Left forelimb (tissue), 1 donor: ENCODE data around the gene FGD5.

Experiments used
- DNase-seq: peaks from one replicate; pipeline ENCODE4 v3.0.0-alpha.2; 2018; ENCODE audit warnings: low spot score

FGD5 gene

DNA sequence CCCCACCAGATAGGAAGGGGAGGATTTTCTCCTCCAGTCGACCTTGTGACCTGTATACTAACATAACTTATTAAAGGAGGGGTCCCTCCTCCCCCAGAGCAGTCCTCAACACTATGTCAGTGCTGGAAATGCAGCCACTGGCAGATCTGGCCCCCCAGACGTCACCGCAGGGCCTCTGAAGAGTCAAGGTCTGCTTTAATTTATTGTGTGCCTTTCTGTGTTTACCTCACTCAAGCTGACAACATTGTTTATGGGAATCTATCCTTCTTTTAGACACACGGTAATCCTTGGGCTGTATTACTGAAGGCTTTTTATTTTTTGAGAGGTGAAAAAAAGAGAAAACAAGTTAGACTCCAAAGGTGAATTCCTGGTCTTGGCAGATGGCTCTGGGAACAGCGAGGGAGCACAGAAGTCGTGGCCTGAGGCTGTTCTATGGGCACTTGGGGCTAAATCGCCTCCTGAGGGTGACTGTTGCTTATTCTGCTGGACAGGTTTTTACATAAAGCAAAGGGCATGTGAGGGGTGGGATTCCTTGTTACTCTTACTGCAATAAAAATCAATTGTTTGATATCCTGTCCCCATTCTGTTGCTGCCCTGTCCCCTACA, 115.2 kb downstream of the FGD5 start:
- no peak for DNase-seq

DNA sequence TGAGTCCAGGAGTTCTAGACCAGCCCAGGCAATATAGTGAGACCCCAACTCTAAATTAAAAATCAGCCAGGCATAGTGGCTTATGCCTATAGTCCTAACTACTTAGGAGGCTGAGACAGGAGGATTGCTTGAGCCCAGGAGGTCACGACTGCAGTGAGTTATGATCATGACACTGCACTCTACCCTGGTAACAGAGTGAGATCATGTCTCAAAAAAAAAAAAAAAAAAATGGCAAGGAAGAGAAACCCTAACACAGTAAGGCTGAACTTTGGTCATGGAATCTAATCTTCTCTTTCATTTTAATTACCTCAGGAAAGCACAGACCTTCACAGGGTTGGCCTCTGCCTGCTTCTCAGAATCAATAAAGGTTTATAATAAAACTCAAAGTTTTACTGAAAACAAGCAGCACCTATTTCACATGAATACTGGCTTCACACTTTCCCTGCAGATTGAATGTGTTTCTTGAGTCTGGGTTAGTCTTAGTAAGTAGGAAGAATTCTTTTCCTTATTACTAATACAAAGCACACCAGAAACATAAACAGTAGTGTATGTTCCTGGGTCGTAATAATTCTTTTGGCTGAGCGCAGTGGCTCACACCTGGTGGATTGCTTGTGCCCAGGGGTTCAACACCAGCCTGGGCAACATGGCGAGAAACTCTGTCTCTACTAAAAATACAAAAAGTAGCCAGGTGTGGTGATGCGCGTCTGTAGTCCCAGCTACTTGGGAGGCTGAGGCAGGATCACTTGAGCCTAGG, 117.0 kb downstream of the FGD5 start:
- no peak for DNase-seq

DNA sequence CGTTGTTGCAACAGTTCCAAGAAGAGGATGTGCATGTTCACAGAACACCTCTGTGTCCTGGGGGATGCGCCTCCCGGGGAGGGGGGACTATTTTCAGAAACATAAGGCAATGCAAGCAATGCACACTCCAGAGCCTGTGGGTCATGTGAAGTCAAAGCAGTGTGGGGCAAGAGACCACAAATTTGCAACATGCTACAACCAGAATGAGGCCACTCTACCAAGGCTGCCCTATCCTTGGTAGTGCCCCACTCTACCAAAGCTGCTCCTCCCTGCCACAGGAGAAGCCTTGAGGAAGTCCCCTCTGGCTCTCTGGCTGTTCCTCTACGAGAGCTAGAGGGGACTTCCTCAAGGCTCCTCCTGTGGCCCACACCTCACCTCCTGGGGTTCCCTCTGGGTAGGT, 120.2 kb downstream of the FGD5 start:
- DNase-seq = no peak

DNA sequence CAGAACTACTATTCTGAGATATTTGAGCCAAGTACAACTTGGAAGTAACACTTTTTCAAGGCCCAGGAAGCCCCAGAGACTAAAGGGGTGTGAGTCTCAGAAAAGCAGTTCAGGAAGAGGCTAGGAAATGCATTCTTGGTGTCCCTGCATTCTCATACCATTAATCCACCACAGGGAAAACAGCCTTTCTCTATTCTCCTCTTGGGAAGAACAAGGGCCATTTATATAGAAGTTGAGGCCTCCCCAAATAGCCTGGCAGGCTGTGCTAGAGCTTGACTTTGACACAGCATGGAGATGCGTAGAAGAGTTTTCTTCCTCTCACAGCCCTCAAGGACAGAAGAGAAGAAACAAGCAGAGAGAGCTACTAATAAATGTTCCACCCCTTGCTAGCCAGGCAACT, 123.1 kb downstream of the FGD5 start:
- DNase-seq = no peak

DNA sequence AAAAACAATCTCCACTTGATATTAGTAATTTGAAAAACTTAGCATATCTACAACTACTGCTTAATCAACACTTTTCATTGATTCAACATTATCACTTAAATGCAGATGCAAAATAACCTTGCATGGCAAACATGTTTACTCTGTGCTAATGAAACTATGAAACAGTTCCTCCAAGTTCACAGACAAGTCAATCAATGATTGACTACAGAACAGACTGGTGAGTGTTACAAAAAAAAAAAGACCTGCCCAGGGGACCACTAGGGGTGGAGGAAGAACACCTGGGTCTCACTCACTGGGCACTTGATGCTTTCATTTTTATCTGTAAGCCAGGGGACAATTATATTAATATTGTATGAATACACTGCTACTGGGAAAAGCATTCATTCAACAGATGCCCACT, 124.3 kb downstream of the FGD5 start:
- DNase-seq = no peak

DNA sequence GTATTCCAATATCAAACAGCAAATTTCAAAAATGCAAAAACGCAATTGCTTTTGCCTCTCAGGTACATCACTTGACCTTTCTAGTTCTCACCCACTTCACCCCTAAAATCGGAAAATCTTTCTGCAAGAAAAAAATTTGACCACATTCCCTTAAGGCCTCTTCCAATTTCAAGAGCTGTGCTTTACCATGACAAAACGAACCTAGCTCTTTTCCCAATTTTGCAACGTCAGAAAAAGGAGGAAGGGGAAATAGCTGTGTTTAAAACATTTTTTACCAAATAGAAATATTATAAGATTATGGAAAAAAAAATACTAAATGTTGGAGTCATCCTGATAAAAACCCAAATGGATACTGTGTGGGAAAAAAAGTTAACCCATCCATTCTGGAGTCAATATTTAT, 127.5 kb downstream of the FGD5 start:
- DNase-seq = no peak

DNA sequence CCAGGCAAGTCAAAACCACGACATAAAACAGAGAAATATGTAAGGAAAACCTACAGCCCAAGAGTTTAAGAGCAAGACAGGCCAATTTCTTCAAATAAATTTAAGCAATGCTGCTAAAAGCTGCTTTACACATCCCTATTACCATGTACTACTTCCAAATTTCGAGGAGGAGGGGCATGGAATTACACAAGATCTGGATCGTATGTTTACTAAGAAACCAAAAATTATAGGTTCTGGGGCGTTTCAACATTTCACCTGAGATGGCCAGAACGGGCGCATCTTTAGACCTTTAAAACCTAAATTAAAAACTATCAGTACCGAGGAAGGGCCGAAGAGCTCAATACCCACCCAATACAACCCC, 128.0 kb downstream of the FGD5 start:
- DNase-seq = no peak

DNA sequence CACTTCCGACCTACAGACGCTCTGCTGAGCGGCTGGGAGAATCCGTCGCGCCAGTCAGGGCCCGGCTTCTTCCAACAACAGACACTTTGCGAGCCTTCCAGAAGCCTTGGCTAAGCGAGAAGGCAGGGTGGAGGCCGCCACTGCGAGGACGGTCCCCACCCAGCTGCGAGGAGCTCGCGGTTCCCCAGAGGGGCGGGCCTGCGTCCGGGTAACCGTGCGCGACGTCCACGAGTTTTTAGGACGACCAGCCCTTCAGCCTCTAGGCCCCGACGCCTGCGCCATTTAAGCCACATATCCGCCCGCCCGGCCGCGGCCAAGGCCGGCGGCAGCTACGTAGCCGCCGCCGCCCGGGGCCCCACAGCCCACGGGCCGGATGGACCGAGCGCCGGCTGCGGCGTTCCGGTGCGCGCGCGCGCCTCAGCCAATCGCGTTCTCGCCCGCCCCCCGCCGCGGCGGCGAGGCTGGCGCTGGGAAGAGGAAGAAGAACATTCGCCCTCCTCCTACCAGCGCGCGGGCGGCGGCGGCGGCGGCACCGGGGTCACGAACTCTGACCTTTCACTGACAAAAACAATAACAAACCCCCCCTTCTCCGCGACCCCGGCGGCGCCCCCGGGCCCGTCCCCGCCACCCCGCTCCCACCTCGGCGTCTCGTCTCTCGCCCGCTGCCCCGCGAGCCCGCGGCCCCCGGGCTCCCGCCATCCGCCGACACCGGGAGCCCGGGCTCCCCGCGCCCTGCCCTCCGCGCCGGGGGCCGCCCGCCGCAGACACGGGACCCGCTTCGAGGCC, 128.5 kb downstream of the FGD5 start, which contains the start of gene NR2C2:
Gene NR2C2, plus strand, starts transcription at position 484 of the 786 bp plus-strand sequence. CDS start 56,332 bp downstream, outside the sequence.
- DNase-seq = peak; percentile 90

DNA sequence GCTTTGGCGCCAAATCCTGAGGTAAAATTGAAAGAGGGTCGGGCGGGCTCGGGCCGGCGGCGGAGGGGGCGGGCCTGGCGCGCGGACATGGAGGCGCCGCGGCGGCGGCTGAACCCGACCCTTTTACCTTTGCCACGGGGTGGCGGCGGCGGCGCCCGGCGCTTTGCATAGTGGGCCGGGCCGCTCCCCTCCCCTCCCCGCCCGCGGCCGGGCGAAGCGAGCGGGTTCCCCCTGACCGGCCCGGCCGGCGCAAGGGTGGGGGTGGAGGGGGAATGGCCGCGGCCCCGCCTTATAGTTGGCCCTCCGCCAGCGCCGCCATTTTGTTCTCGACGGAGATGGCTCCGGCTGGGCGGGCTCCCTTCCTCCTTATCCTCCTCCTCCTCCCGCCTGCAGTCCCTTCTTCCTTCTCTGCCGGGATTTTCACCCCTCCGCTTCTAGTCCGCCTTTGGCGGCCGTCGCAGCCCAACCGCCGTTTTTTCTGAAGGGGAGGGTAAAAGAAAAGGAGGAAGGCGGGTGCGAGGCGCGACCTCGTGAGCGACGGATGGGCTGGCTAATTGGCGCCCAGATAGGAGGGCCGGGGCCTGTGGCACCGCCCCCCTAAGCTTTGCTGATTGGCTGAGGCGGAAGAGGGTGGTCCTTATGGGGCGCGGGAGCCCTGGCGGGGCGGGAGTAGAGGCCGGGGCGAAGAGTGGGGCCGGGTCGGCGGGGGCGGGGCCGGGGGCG, 129.3 kb downstream of the FGD5 start:
- peak; percentile 99 for DNase-seq

DNA sequence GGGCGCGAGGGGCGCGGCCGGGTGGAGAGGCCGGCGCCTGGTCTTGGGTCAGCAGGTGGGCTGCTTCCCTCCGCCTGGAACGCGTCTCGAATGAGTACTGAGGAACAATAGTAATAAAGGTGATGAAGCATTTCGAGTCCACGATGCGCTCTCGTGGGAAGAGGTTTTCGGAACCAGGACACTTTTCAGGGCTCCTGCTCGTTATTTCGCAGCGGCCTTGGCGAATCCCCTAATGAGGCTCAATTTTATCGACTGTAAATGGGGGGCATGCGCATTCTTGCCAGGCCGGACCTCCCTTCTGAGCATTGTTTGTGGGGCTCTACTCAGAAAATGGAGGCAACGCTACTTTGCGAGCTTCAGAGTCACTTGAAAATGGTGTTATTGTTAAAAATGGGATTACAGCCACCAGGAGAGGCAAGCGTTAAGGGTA, 129.9 kb downstream of the FGD5 start:
- no peak for DNase-seq

DNA sequence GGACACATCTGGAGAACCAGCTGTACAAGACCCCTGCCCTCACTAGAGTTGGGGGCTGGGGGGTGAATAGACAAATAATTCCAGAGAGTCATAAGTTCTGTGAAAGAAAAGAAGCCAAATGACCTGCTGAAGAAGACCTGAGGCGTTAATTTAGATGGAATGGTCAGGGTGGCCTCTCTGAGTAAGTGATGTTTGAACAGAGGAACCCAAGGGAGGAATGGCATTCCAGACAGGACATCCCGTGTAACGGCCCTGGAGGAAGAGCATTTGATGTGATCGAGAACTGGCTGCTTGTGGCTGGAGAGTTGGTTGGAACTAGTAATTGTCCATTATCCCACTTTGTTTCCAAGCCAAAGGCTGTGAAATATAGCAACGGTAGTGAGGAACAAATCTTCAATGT, 130.4 kb downstream of the FGD5 start:
- no peak for DNase-seq

DNA sequence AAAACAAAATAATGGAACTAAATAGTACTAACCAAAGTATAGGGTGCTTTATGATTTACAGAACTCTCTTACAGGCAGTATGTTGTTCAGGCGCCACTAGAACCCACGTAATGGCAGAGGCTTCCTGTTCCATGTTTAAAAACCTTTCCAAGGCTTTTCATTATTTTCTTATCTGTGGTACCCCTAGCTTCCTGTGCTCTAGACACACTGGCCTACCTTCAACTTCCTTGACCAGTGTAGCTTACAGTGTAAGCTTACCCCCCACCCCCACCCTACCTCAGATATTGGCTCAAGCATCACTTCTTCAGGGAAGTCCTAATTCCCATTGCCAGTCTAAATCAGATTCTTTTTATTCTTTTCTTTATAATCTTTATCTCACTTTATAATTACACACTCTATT, 131.5 kb downstream of the FGD5 start:
- DNase-seq = no peak

DNA sequence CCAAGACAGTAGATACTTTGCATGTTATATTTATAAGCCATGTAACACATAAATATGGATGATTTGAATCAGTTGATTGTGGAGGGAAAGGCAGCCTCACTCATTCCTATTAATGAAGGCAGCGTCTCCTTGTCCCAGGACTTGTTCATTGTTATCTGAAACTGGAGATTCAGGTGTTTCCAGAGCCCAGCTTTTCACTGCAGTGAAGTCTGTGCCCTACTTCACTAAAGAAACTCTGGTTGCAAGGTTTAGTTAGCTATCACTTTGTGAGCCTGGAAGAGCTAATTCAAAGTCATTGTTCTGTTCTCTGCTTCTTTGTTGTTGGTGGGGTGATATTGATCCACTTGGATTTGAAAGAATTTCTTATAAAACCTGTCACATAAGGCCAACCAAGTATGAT, 138.4 kb downstream of the FGD5 start:
- DNase-seq = no peak

DNA sequence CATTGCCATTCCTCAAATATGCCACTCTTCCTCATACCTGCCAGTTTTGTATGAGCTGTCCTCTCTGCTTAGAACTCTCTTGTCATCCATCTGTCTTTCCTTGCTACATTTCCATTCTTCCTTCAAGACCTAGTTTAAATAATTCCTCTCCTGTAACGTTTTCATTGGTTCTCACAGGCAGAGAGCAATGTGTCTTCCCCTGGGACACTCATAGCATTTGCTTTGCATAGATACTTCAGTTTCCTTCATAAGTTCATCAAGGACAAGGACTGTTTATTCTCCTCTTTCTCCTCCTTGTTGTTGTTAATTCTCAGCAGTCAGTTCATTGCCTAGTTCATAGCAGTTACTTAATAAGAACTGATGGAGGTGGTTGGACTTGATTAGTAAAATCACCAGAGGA, 139.2 kb downstream of the FGD5 start:
- DNase-seq = no peak

DNA sequence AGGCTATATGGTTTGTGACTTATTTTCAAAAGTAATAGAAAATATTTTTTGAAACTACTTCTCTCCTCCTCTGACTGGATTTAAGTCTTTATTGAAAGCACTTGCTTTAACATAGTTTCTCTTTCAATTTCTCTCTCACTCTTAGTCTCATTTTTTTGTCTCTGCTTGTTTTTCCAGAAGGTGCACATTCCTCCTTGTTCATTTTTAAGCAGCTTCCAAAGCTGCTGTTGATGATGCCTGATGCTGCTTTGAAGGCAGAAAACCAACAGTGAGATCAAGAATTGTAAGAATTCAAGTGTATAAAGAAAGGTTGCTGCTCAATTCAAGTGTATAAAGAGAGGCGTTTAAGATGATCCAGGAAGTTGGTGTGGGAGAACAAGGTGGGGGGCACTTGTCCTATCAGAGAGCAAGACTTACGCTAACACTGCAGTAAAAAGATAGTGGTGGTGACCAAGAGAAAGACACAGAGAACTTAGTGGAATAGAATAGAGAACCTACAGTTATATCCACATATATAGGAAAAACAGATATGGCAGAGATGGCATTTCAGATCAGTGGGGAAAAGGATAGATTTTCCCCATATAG, 140.7 kb downstream of the FGD5 start:
- DNase-seq = no peak

DNA sequence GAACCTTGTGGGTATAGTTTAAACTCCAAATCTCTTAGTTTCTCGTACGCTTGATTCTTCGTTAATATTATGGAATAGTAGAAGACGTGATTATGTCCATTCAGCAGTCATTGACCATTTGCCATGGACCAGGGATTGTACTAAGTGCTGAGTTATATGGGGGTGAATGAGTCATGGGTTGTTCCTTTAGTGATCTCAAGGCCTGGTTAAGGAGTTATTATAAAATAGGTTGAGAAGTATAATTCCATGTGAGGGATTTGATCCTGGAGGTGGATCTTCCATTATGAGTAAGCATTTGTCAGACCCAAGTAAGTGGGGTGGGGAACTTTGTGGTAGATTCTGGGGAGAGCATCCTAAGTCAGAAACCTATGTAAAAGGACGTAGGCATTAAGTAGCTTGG, 144.0 kb downstream of the FGD5 start:
- DNase-seq = no peak

DNA sequence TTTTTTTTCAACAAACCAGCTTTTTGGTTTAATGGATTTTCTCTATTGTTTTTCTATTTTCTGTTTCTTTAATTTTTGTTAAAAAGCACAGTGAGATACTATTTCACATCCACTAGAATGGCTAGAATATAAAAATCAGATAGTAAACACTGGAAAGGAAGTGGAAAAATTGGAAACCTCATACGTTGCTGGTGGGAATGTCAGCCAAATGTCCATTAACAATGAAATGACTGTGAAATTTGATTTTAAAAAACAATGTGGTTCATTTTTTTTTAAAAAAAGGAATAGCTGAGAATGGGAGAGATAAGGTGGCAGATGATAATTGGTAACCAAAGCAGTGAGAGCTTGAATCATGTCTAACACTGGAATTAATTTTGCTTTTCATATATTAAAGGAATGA, 148.5 kb downstream of the FGD5 start:
- DNase-seq = no peak

DNA sequence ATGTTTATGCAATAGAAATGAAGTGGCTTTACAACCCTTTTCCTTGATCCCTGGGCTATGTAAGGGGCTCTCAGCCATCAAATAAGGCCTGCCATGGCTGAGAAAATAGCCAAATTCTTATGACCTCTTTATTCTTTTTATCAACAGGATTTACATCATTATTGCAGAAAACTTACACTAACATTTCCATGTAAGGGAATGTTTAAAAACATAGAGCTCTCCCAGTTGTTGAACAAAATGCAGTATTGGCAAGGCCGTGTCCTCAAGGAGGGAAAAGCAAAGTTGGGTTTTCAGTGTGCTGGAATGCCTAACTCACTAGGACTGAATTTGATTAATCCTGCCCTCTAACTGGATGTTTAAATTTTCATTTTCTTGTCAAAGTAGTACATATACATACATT, 150.9 kb downstream of the FGD5 start:
- no peak for DNase-seq

DNA sequence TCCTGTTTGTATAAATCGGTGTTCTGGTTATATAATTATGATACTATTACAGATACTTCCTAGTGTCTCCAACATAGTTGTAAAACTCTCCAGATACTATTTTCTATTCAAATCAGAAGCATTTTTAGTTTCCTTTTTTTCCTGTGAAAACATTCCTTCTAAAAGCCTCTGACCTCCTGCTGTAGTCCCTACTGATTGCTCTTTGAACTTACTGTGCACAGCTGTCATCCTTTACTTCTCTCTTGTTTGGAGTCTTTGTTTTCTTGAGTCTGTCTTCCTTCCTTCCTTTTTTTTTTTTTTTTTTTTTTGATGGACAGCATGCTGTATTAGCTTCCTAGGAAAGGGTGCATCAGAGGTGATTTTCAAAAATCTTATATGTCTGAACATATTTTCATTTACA, 157.6 kb downstream of the FGD5 start:
- no peak for DNase-seq

DNA sequence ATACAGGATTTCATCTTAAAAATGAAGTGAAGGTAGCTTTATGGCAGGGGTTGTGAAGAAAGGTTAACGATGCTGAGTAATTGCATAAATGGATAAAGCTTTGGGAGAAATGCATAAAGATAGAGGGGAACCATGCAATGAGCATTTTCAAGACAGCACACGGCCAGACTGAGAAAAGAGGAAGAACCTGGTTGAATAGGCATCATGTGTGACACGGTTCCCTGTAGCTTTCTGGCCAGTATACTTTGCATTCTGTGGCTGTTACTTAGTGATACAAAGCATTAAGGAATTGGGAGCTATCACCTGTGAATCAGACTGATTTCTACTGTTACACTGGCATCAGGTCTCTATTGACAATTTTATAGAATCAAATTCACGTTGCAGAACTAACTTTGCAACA, 161.9 kb downstream of the FGD5 start:
- no peak for DNase-seq
